GM13977 (cell line): ENCODE measurements around the gene OSBPL7.

Experiments
- DNase-seq: peaks from one replicate; pipeline ENCODE4 v3.0.0; 2012; ENCODE audit warnings: low spot score
- CTCF ChIP-seq: IDR thresholded peaks from 2 replicates; pipeline ENCODE4 v1.5.1; 2012; ENCODE audit warnings: mild to moderate bottlenecking, control low read depth; ENCODE audit not compliant: insufficient read depth; ENCODE audit errors: extremely low read depth, missing control alignments
- in situ Hi-C: fragments of 300-500 bp; cut with MboI; formaldehyde crosslinking; loops from one replicate; pipeline ENCODE4 v1.12.0; 2022; ENCODE audit warnings: low sequenced_read_pairs, low pct_unique_long_range_greater_than_20kb, mixed read lengths, inconsistent platforms; ENCODE audit not compliant: unreplicated experiment

Gene OSBPL7

DNA sequence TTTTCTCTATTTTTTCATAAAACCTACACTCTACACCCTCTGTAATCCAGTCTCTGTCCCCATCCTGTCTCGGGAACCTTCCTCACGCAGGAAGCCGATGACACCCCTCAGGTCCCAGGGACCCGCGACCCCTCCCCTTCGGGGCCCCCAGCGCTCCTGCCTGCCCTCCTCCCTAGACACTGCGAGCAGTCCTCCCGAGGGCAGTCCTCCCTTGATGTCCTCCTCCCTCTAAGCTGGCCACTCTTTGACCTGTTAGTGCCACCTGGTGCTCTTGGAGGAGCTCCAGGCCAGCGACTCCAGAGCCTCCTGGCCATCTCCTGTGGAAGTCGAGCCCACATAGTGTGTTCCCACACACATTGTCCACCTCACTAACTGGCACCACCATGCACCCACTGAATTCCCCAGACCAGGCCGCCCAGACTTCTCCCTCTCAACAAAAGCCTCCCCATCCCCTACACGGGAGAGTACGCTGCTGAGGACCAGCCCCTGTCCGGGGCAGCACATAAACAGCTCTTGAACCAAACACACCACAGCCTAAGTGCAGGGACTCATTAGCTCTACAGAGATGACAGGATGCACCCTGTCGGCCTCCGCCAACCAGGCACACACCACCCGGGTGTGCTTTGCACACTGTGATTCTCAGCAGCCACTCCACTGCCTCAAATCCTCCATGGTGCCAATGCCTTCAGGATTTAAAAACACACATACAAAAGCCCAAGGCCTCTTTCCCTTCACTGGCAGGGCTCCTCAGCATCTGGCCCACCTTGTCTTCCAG is 9.3 kb downstream of the OSBPL7 start:
- no peak for DNase-seq
- in situ Hi-C loops, result no loop called here
- TF ChIP-seq CTCF, result no peak

- TF ChIP-seq CTCF, result no peak
- in situ Hi-C loops, result no loop called here
- DNase-seq, result no peak
Measured at GRCh38 chr17:47811709-47812108, 9.9 kb downstream of the OSBPL7 start.

GRCh38 chr17:47810901-47811635 is 10.5 kb downstream of the OSBPL7 start:
- no peak for DNase-seq
- in situ Hi-C loops, result no loop called here

GRCh38 chr17:47810200-47810821 is 11.3 kb downstream of the OSBPL7 start:
- TF ChIP-seq CTCF, result no peak
- in situ Hi-C loops, result no loop called here
- no peak for DNase-seq

More at GRCh38 chr17:47810901-47811635, 10.5 kb downstream of the OSBPL7 start:
- no peak for TF ChIP-seq CTCF

- DNase-seq, result no peak
- no peak for TF ChIP-seq CTCF
- in situ Hi-C loops, result no loop called here
Measured at GRCh38 chr17:47808830-47809480, 12.6 kb downstream of the OSBPL7 start.
